ENCODE measurements around the gene KLHL41. TPM values are rescaled to one million over a fixed set of nuclear protein-coding genes. Genes with fewer than 3 reads are reported as not detected.

The KLHL41 gene
- total and polyA plus RNA-seq, 10 of the 15 experiments (the other 5 are each of a cell fraction or from before 2014, with no cell fraction given) = 0.03 to 0.38 (median 0.10) TPM; not detected in 3

- ChIA-PET SMC1A (ENCODE audit: uncharacterized antibody, unreplicated experiment) (interaction anchor here (0.6 kb wide), 1 partner anchor 446 kb away, joined by 3 read pairs; no protein-coding TSS in a partner anchor), RAD21 (ENCODE audit: unreplicated experiment) (no interaction called here), CTCF (interaction anchor here (0.7 to 1.4 kb wide), 2 partner anchors 15 to 351 kb away, joined by 3 to 4 read pairs; no protein-coding TSS in a partner anchor), POLR2A (no interaction called here)
- H4K20me1 ChIP-seq (ENCODE audit: control insufficient read depth, insufficient read depth) = no peaks in the 10 kb centered on the region
- TF ChIP-seq, protein P1, sequence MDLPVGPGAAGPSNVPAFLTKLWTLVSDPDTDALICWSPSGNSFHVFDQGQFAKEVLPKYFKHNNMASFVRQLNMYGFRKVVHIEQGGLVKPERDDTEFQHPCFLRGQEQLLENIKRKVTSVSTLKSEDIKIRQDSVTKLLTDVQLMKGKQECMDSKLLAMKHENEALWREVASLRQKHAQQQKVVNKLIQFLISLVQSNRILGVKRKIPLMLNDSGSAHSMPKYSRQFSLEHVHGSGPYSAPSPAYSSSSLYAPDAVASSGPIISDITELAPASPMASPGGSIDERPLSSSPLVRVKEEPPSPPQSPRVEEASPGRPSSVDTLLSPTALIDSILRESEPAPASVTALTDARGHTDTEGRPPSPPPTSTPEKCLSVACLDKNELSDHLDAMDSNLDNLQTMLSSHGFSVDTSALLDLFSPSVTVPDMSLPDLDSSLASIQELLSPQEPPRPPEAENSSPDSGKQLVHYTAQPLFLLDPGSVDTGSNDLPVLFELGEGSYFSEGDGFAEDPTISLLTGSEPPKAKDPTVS (IDR thresholded peaks at IDR 0.05; ENCODE audit: low read depth, low read length) = no peak
- TF ChIP-seq ZNF384 (IDR thresholded peaks at IDR 0.05; ENCODE audit: borderline replicate concordance, low read depth, low read length) (no peak), TCF7 (IDR thresholded peaks at IDR 0.05; ENCODE audit: borderline replicate concordance) (no peak), ESRRA (IDR thresholded peaks at IDR 0.05; ENCODE audit: low read length) (no peak), HDAC2 (IDR thresholded peaks at IDR 0.05) (no peak)
- TF ChIP-seq, protein P2, sequence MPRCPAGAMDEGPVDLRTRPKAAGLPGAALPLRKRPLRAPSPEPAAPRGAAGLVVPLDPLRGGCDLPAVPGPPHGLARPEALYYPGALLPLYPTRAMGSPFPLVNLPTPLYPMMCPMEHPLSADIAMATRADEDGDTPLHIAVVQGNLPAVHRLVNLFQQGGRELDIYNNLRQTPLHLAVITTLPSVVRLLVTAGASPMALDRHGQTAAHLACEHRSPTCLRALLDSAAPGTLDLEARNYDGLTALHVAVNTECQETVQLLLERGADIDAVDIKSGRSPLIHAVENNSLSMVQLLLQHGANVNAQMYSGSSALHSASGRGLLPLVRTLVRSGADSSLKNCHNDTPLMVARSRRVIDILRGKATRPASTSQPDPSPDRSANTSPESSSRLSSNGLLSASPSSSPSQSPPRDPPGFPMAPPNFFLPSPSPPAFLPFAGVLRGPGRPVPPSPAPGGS (IDR thresholded peaks at IDR 0.05; ENCODE audit: borderline replicate concordance, insufficient read depth, low read depth, low read length, poor library complexity, severe bottlenecking) = no peak
- in situ Hi-C loops (cut with MboI) (no loop called here), intact Hi-C loops (cut with micrococcal nuclease; ENCODE audit: unreplicated experiment) (no loop called here)
- H3K4me3 ChIP-seq = no peak overlapping the region
- H3K9ac ChIP-seq (ENCODE audit: control insufficient read depth, insufficient read depth, low read length) = no peak overlapping the region
- no peak for DNase-seq (ENCODE audit: low read depth, low spot score)
- no peaks in the 10 kb centered on the region for H3K36me3 ChIP-seq (ENCODE audit: control insufficient read depth in 2 of 2, insufficient read depth in 2 of 2, low read length in 1 of 2)
- H3K27ac ChIP-seq (ENCODE audit: control insufficient read depth, insufficient read depth) = no peak overlapping the region
- no peaks in the 10 kb centered on the region for H3K27me3 ChIP-seq (replicated peaks in 1 of 2; ENCODE audit: control insufficient read depth in 2 of 2, insufficient read depth in 2 of 2, low read length in 1 of 2)
- 39% methylated on average over 2 of the region's 2 CpGs for WGBS (ENCODE audit: insufficient coverage, insufficient replicate concordance, low lambda C conversion rate, missing lambda C conversion rate)
- no TSS peak for BruUV-seq (replicated peaks)
- H3K9me3 ChIP-seq (replicated peaks; ENCODE audit: control insufficient read depth, insufficient read depth, low read length) = no peaks in the 10 kb centered on the region
- no peak overlapping the region for H2AFZ ChIP-seq (ENCODE audit: control insufficient read depth, low read depth, low read length)
- H3K4me1 ChIP-seq (ENCODE audit: control insufficient read depth, insufficient read depth, low read length) = no peaks in the 10 kb centered on the region
- H3K4me2 ChIP-seq (ENCODE audit: control insufficient read depth, insufficient read depth) = no peak overlapping the region
- ATAC-seq = no peak
- no peaks in the 10 kb centered on the region for H3K79me2 ChIP-seq (ENCODE audit: control insufficient read depth, insufficient read depth, low read length)
- FAIRE-seq = no peak
Observed at GRCh38 chr2:169464882-169465281, 44.6 kb upstream of the KLHL41 start.

All from GM12878 (cell line).